Epithelial cell of proximal tubule (primary cell): ENCODE results near the gene ENAH. TPM values are rescaled to one million over a fixed set of nuclear protein-coding genes. Genes with fewer than 3 reads are reported as not detected.

Experiments used
- DNase-seq: peaks from one replicate; pipeline ENCODE4 v3.0.0-alpha.2; 2011; ENCODE audit warnings: low read depth
- H3K4me3 ChIP-seq: 2 replicates; pipeline ENCODE4 v1.5.1; 2011; ENCODE audit warnings: low read depth, mild to moderate bottlenecking, low read length
- CTCF ChIP-seq: conservative IDR thresholded peaks from 2 replicates; pipeline ENCODE4 v1.5.1; 2012; ENCODE audit warnings: low read depth, mild to moderate bottlenecking, low read length
- total RNA-seq: library from RNA; depleted of rRNA; stranded (reverse); fragments of >200 nt; gene quantifications from 2 replicates; pipeline ENCODE4 v1.2.3, GENCODE V29; 2015

ENAH gene
- total RNA-seq, 1 donor from 2014 or later: 37.7 TPM

GRCh38 chr1:225471453-225472301 is 181.2 kb downstream of the ENAH start:
- no peak overlapping the region for H3K4me3 ChIP-seq
- DNase-seq: no peak
- TF ChIP-seq CTCF: no peak

GRCh38 chr1:225471109-225471452 is 181.8 kb downstream of the ENAH start:
- no peak overlapping the region for H3K4me3 ChIP-seq
- DNase-seq: no peak
- no peak for TF ChIP-seq CTCF

GRCh38 chr1:225470211-225471108 is 182.5 kb downstream of the ENAH start:
- no peak overlapping the region for H3K4me3 ChIP-seq
- no peak for TF ChIP-seq CTCF
- no peak for DNase-seq

- DNase-seq: no peak
- H3K4me3 ChIP-seq: no peak overlapping the region
- TF ChIP-seq CTCF: no peak
These were observed 183.9 kb downstream of the ENAH start for GRCh38 chr1:225469051-225469450.

GRCh38 chr1:225468270-225469020 is 184.5 kb downstream of the ENAH start:
- H3K4me3 ChIP-seq: no peak overlapping the region
- no peak for TF ChIP-seq CTCF
- no peak for DNase-seq

- H3K4me3 ChIP-seq: no peak overlapping the region
- no peak for DNase-seq
- TF ChIP-seq CTCF: no peak
These were observed 185.5 kb downstream of the ENAH start for GRCh38 chr1:225467193-225468020.
